NCI-H460 (cell line): ENCODE results near the gene LIN37. TPM values are rescaled to one million over a fixed set of nuclear protein-coding genes. Genes with fewer than 3 reads are reported as not detected.

Source experiments
- total RNA-seq: library from RNA; depleted of rRNA; stranded (reverse); fragments of >200 nt; shearing (Covaris generic); gene quantifications from 2 replicates; pipeline ENCODE4 v1.2.3, GENCODE V29; 2014; rRNA removed

LIN37 gene
- total RNA-seq, 1 experiment from 2014 or later, result 8.4 TPM

Other genes with a start within 250 kb of the LIN37 start
- gene DMKN, start 234.9 kb upstream of the LIN37 start, total RNA-seq, result 0.40 TPM in 1 of 2 replicates, not detected in the other
- gene SBSN, start 220.3 kb upstream of the LIN37 start, total RNA-seq, result not detected in 2 replicates
- not detected in 2 replicates for gene GAPDHS, start 215.1 kb upstream of the LIN37 start, total RNA-seq
- 231 and 277 TPM in 2 replicates for gene TMEM147, start 202.9 kb upstream of the LIN37 start, total RNA-seq
- not detected in 2 replicates for gene ATP4A, start 184.9 kb upstream of the LIN37 start, total RNA-seq
- gene PMIS2, start 162.4 kb upstream of the LIN37 start, total RNA-seq, result not detected in 2 replicates
- gene HAUS5, start 135.8 kb upstream of the LIN37 start, total RNA-seq, result 8.6 and 9.9 TPM in 2 replicates
- gene RBM42, start 119.5 kb upstream of the LIN37 start, total RNA-seq, result 72.5 and 80.0 TPM in 2 replicates
- 0.30 TPM in 1 of 2 replicates, not detected in the other for gene ETV2, start 106.8 kb upstream of the LIN37 start, total RNA-seq
- 297 and 343 TPM in 2 replicates for gene COX6B1, start 100.3 kb upstream of the LIN37 start, total RNA-seq
- 0.25 TPM in 1 of 2 replicates, not detected in the other for gene UPK1A, start 82.1 kb upstream of the LIN37 start, total RNA-seq
- not detected in 2 replicates for gene ZBTB32, start 44.0 kb upstream of the LIN37 start, total RNA-seq
- 7.7 and 9.4 TPM in 2 replicates for gene KMT2B, start 30.6 kb upstream of the LIN37 start, total RNA-seq
- gene IGFLR1, start 6.1 kb upstream of the LIN37 start, total RNA-seq, result 0.49 and 1.6 TPM in 2 replicates
- 21.0 and 21.8 TPM in 2 replicates for gene U2AF1L4, start 3.2 kb upstream of the LIN37 start, total RNA-seq
- 63.8 and 70.6 TPM in 2 replicates for gene PSENEN, start 2.9 kb upstream of the LIN37 start, total RNA-seq
- 3.7 and 6.7 TPM in 2 replicates for gene HSPB6, start 8.5 kb downstream of the LIN37 start, total RNA-seq
- gene PROSER3, start 9.6 kb downstream of the LIN37 start, total RNA-seq, result 7.4 and 8.0 TPM in 2 replicates
- gene ARHGAP33, start 27.0 kb downstream of the LIN37 start, total RNA-seq, result 3.1 and 3.5 TPM in 2 replicates
- not detected in 2 replicates for gene PRODH2, start 64.3 kb downstream of the LIN37 start, total RNA-seq
- not detected in 2 replicates for gene NPHS1, start 103.9 kb downstream of the LIN37 start, total RNA-seq
- gene KIRREL2, start 108.3 kb downstream of the LIN37 start, total RNA-seq, result 0.12 and 0.32 TPM in 2 replicates
- 12.2 and 19.5 TPM in 2 replicates for gene APLP1, start 120.0 kb downstream of the LIN37 start, total RNA-seq
- gene NFKBID, start 152.0 kb downstream of the LIN37 start, total RNA-seq, result 4.3 and 5.1 TPM in 2 replicates
- not detected in 2 replicates for gene HCST, start 154.0 kb downstream of the LIN37 start, total RNA-seq
- gene TYROBP, start 159.7 kb downstream of the LIN37 start, total RNA-seq, result 0.64 TPM in 1 of 2 replicates, not detected in the other
- gene LRFN3, start 187.8 kb downstream of the LIN37 start, total RNA-seq, result 3.5 and 6.1 TPM in 2 replicates
- gene SDHAF1, start 246.6 kb downstream of the LIN37 start, total RNA-seq, result 19.8 and 26.1 TPM in 2 replicates